GM23248 (cell line): ENCODE results near the gene MR1. TPM values are rescaled to one million over a fixed set of nuclear protein-coding genes. Genes with fewer than 3 reads are reported as not detected.

ENCODE experiments used
- DNase-seq: peaks from one replicate; pipeline ENCODE4 v3.0.0-alpha.2; 2015
- H2AFZ ChIP-seq: fragments of 200-600 bp; sonication (generic); 2 replicates; pipeline ENCODE4 v1.6.1; 2016; ENCODE audit warnings: antibody characterized with exemption
- H3F3A ChIP-seq: fragments of 200-600 bp; sonication (generic); 2 replicates; pipeline ENCODE4 v1.6.1; 2016; ENCODE audit warnings: mild to moderate bottlenecking, antibody characterized with exemption, mixed run types; ENCODE audit not compliant: insufficient read depth
- H3K27ac ChIP-seq: fragments of 200-600 bp; sonication (generic); 2 replicates; pipeline ENCODE4 v1.5.1; 2016; ENCODE audit warnings: mild to moderate bottlenecking
- H3K27me3 ChIP-seq: fragments of 200-600 bp; sonication (generic); replicated peaks from 2 replicates; pipeline ENCODE4 v1.6.1; 2016; ENCODE audit warnings: mild to moderate bottlenecking; ENCODE audit not compliant: insufficient read depth
- H3K36me3 ChIP-seq: fragments of 200-600 bp; sonication (generic); 2 replicates; pipeline ENCODE4 v1.6.1; 2016; ENCODE audit warnings: low read depth, mild to moderate bottlenecking
- H3K4me1 ChIP-seq: fragments of 200-600 bp; sonication (generic); 2 replicates; pipeline ENCODE4 v1.6.1; 2016; ENCODE audit warnings: mild to moderate bottlenecking; ENCODE audit not compliant: insufficient read depth
- H3K4me2 ChIP-seq: fragments of 200-600 bp; sonication (generic); one replicate; pipeline ENCODE4 v1.6.1; 2016; ENCODE audit warnings: mild to moderate bottlenecking; ENCODE audit not compliant: unreplicated experiment
- H3K4me3 ChIP-seq: fragments of 200-600 bp; sonication (generic); 2 replicates; pipeline ENCODE4 v1.5.1; 2016; ENCODE audit warnings: mild to moderate bottlenecking
- H3K79me2 ChIP-seq: fragments of 200-600 bp; sonication (generic); 2 replicates; pipeline ENCODE4 v1.6.1; 2016; ENCODE audit warnings: mild to moderate bottlenecking; ENCODE audit not compliant: insufficient read depth
- H3K9ac ChIP-seq: fragments of 200-600 bp; sonication (generic); 2 replicates; pipeline ENCODE4 v1.6.1; 2016; ENCODE audit warnings: mild to moderate bottlenecking
- H3K9me2 ChIP-seq: fragments of 200-600 bp; sonication (generic); 2 replicates; pipeline ENCODE4 v1.6.1; 2016; ENCODE audit warnings: mixed run types, mild to moderate bottlenecking, moderate library complexity; ENCODE audit not compliant: insufficient read depth
- H3K9me3 ChIP-seq: fragments of 200-600 bp; sonication (generic); one replicate; pipeline ENCODE4 v1.6.1; 2017; ENCODE audit warnings: low read depth
- H4K20me1 ChIP-seq: fragments of 200-600 bp; sonication (generic); 2 replicates; pipeline ENCODE4 v1.6.0; 2016; ENCODE audit not compliant: insufficient read depth
- EZH2 ChIP-seq: fragments of 200-600 bp; sonication (generic); IDR thresholded peaks from 2 replicates; pipeline ENCODE4 v1.6.1; 2018; ENCODE audit warnings: antibody characterized with exemption, mild to moderate bottlenecking; ENCODE audit not compliant: insufficient read depth, poor library complexity, severe bottlenecking
- EZH2phosphoT487 ChIP-seq: fragments of 200-600 bp; sonication (generic); IDR thresholded peaks from 2 replicates; pipeline ENCODE4 v1.6.1; 2018; ENCODE audit warnings: antibody characterized with exemption, moderate library complexity, mild to moderate bottlenecking, low read depth; ENCODE audit not compliant: insufficient read depth
- WGBS, 2 experiments: methylation state at CpG; one replicate each; pipeline ENCODE4 v1.1.6; 2015 to 2017; ENCODE audit warnings: low lambda C conversion rate in 2 of 2, low coverage in 1 of 2; ENCODE audit errors: missing lambda C conversion rate in 2 of 2; 5-methylcytosine and 5-hydroxymethylcytosine counted together
- in situ Hi-C: fragments of 300-500 bp; cut with MboI; formaldehyde crosslinking; loops from 2 replicates; pipeline ENCODE4 v1.15.0; 2020
- polyA plus RNA-seq: library from polyadenylated mRNA; unstranded; fragments of >200 nt; fragmentation: Nextera tagmentation; extraction: Ambion mirVana; gene quantifications from 2 replicates; pipeline ENCODE4 v1.2.1, GENCODE V29; 2016
- total RNA-seq: library from RNA; depleted of rRNA; stranded (reverse); fragments of >200 nt; shearing (Covaris generic); gene quantifications from 2 replicates; pipeline ENCODE4 v1.2.3, GENCODE V29; 2014

The MR1 gene
- total and polyA plus RNA-seq, 2 experiments from 2014 or later, result 25.2 to 26.2 TPM

GRCh38 chr1:181089017-181089675, 55.4 kb downstream of the MR1 start:
- Histone ChIP-seq H3K4me2 (peak overlapping the region; percentile 85), H3K79me2 (peaks cover 53% of the 10 kb centered on the region), H3K27ac (peak overlapping the region; percentile 76), H3K36me3 (peaks cover 32% of the 10 kb centered on the region; the same call in 1 of the 2 replicates), H2AFZ (no peak overlapping the region), H3K27me3 (no peaks in the 10 kb centered on the region), H3K9me3 (no peaks in the 10 kb centered on the region), H3K4me3 (peak overlapping the region; percentile 100), H3F3A (peaks cover 56% of the 10 kb centered on the region), H4K20me1 (no peaks in the 10 kb centered on the region; the same call in 1 of the 2 replicates), H3K4me1 (peaks cover 40% of the 10 kb centered on the region), H3K9ac (peak overlapping the region; percentile 94), H3K9me2 (no peaks in the 10 kb centered on the region)
- TF ChIP-seq EZH2phosphoT487, result no peak
- WGBS, 2 experiments, result 1% methylated on average over 59 to 80 of the region's 97 CpGs
- in situ Hi-C loops, result no loop called here
- DNase-seq, result peak; percentile 64

- Histone ChIP-seq H3F3A (peaks cover 64% of the 10 kb centered on the region), H3K9me3 (no peaks in the 10 kb centered on the region), H3K27ac (peak overlapping the region; percentile 76), H3K9ac (peak overlapping the region; percentile 94), H4K20me1 (no peaks in the 10 kb centered on the region; the same call in 1 of the 2 replicates), H3K79me2 (peaks cover 53% of the 10 kb centered on the region), H3K4me2 (peak overlapping the region; percentile 85), H3K36me3 (peaks cover 32% of the 10 kb centered on the region; the same call in 1 of the 2 replicates), H3K27me3 (no peaks in the 10 kb centered on the region), H3K9me2 (no peaks in the 10 kb centered on the region), H2AFZ (no peak overlapping the region), H3K4me1 (peaks cover 47% of the 10 kb centered on the region), H3K4me3 (peak overlapping the region; percentile 100)
- DNase-seq, result peak; percentile 75
- in situ Hi-C loops, result no loop called here
- WGBS, 2 experiments, result 1% methylated on average over 36 to 47 of the region's 48 CpGs
- TF ChIP-seq EZH2 (no peak), EZH2phosphoT487 (no peak)
Measured at GRCh38 chr1:181089676-181090544, 56.1 kb downstream of the MR1 start.

GRCh38 chr1:181090641-181091126, 56.9 kb downstream of the MR1 start:
- in situ Hi-C loops, result no loop called here
- Histone ChIP-seq H3K4me3 (peak overlapping the region; percentile 100), H3K9ac (peak overlapping the region; percentile 94), H3K27me3 (no peaks in the 10 kb centered on the region), H3K9me2 (no peaks in the 10 kb centered on the region), H3K4me2 (peak overlapping the region; percentile 85), H3K27ac (peak overlapping the region; percentile 76), H3K4me1 (peaks cover 54% of the 10 kb centered on the region), H2AFZ (no peak overlapping the region), H4K20me1 (no peaks in the 10 kb centered on the region; the same call in 1 of the 2 replicates), H3F3A (peaks cover 71% of the 10 kb centered on the region), H3K9me3 (no peaks in the 10 kb centered on the region), H3K79me2 (peaks cover 53% of the 10 kb centered on the region), H3K36me3 (peaks cover 32% of the 10 kb centered on the region; the same call in 1 of the 2 replicates)
- WGBS, 2 experiments, result 26 to 27% methylated on average over 9 of the region's 9 CpGs
- peak; percentile 54 for DNase-seq
- TF ChIP-seq EZH2 (no peak), EZH2phosphoT487 (no peak)

GRCh38 chr1:181091309-181092040, 57.7 kb downstream of the MR1 start:
- Histone ChIP-seq H3K9me2 (no peaks in the 10 kb centered on the region), H3K4me1 (peaks cover 62% of the 10 kb centered on the region), H3K36me3 (peaks cover 32% of the 10 kb centered on the region; the same call in 1 of the 2 replicates), H3K4me3 (peak overlapping the region; percentile 100), H3K9ac (peak overlapping the region; percentile 94), H3K27me3 (no peaks in the 10 kb centered on the region), H4K20me1 (no peaks in the 10 kb centered on the region; the same call in 1 of the 2 replicates), H3K4me2 (peak overlapping the region; percentile 85), H3K27ac (peak overlapping the region; percentile 76; the same call in 1 of the 2 replicates), H3F3A (peaks cover 79% of the 10 kb centered on the region), H3K79me2 (peaks cover 53% of the 10 kb centered on the region), H3K9me3 (no peaks in the 10 kb centered on the region), H2AFZ (no peak overlapping the region)
- TF ChIP-seq EZH2phosphoT487 (no peak), EZH2 (no peak)
- in situ Hi-C loops, result no loop called here
- DNase-seq, result no peak
- 70 to 75% methylated on average over 8 of the region's 8 CpGs for WGBS, 2 experiments
